Activated CD8-positive, alpha-beta memory T cell treated with anti-CD3 and anti-CD28 coated beads, Interleukin-2, amount 50 U/mL, for 48 hours (primary cell): Measurements from ENCODE around the gene THTPA.
A peak's percentile ranks its signal among the peaks of the same experiment; 100 is the strongest.
"Not testable (repeated sequence)": the region's sequence is repeated elsewhere in the genome, so short reads cannot be mapped to it uniquely, and the experiment has no call there.

Experiments
- DNase-seq: peaks from one replicate; pipeline ENCODE4 v3.0.0-alpha.2; 2020

Gene THTPA

DNA sequence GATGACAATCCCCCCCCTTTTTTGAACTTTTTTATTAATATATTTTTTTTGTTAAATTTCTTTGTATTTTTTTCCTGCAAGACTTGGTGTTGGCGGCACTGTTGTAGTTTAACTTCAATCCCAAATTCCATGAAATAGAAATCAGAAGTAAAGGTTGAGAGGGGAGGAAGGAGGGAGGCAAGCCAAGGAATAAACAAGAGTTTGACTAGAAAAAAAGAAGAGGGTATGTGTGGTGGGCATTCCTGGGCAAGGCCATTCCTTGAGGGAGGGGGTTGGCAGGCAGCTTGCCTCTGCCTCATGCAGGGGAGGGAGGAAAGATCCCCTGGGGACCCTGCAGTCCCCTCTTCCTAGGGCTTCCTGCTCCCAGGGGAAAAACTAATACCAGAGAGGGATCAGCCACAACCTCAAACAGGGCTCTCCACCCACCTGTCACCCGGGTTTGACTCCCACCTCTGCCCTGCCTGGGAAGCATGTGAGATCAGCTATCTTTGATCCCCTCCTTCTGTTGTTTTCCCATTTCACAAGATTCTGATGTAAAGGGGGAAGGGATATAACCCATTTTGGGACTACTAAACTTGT is 12.0 kb downstream of the THTPA start:
- no peak for DNase-seq

DNA sequence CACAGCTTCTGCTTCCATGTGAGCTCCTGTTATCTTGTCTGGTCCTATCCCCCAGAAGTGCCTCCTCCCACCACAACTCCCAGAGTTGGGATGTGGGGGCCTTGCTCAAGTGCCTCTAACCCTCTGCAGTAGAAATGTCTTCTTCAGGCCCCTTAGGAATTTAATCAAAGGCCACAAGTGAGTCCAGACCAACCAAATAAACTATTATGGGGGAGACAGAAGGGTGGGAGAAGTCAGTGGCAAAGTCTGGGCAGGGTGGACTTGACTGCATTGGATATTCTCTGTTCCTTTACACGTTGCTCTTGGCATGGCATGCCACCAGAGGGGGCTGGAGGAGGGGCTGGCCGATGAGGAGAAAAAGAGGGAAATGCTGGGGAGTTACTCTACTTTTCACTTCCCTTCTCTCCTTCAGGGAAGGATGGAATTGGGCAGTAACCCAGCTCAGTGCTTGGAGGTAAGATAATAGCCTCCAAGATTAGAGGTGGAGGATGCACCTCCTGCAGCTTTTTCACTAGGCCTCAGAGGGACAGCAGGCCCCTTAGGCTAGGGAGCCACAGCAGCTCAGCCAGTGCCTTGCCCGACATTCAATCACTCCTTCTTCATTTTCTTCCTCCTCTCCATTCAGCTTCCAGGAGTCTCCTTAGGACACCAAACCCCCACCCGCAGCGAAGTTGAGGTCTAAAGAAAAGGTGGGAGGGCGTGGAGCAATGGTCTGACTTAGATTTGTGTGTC is 12.7 kb downstream of the THTPA start:
- peak; percentile 51 for DNase-seq

DNA sequence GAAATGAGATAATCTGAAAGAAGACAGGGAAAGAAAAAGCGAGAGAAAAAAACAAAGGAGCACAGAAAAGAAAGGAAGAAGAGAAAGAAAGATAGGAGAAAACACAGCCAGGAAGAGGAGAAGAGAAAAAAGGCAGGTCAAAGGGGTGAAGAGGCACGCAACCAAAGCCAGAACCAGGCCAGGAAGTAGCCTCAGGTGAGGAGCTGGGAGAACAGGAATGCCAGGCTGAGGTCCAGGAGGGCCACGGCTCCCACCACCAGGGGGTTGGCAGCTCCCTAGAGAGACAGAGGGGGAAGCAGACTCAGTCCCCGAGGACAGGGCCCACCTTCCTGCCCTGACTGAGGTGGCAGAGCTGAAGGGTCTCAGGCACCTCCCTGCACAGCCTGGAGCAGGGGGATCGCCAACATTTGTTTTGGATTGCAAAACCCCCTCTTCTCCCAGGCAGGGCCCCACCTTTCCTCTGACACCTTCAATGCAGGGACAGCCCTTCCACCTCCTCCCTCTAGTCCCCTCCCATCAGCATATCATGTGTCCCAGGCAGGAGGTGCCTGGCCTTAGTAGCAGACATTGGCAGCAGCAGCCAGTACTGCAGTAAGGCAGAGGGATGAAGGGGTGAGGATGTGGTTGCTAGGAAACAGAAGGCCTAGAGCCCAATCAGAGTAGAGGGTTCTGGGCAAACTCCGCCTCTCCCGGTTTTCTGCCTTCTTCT is 13.5 kb downstream of the THTPA start:
- DNase-seq: peak; percentile 50

DNA sequence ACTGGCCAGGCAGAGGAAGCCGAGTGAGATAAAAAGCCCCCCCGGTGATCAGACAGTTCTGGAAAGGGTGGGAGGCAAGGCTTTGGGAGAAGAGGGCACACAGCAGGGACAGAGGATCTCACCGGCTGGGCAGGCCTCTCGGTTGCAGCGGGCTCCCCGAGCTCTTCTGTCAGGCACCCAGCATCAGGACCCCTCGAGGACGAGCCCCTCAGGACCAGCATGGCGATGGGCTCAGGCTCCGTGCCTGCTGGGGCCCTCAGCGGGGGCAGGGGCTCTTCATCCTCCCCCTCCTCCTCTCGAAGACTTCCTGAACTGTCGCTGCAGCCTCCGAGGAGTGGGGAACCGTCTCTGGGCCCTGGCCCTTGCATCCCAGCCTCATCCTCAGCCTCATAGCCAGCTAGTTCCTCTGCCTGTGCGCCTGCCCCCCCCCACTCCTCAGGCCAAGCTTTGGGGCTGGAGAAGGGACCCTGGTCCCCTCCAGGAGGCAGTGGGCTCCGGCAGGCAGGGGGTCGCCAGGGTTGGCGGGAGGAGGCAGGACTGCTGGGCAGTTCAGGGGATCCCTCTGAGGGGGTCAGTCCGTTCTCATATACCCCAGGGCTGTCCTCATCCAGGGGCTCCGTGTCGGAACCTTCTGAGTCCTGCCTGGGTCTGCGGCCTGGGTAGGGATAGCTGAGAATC is 14.9 kb downstream of the THTPA start:
- DNase-seq: peak; percentile 41

DNA sequence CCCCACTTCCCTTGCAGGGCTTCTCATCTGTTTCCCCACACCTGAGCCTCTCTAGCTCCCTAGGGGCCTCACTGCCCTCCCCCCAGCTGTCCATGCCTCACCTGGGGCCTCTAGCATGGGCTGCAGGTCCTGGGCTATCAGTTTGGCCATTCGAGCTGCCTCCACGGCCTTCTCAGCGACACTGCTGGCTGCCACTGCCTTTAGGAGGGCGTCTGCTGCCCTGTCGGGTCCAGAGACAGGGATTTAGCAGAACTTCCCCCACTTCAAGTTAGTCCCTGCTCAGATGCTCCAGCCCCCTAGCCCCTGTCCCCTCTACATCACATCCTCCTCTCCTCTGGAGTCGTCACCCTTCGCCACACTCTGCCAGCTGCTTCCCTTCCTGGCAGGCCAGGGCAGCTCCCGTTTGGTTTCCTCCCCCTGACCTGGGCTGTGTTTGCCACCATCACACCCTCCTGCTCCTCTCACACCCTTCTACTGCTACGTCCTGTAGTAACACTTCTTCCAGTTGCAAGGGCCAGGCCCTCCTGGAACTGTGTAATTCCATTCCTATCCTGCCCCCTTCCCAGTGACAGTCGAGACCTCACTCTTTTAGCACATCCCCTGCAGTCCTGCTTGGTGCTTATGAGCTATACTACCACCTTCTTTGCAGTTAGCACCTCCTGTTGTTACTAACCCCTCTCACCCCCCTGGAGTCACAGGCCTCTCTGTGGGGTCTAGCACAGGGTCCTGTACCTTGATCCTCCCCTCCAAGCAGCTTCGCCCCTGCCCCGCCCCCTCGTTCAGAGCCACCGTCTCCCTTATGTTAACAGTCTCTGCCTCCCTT is 15.8 kb downstream of the THTPA start:
- no peak for DNase-seq

DNA sequence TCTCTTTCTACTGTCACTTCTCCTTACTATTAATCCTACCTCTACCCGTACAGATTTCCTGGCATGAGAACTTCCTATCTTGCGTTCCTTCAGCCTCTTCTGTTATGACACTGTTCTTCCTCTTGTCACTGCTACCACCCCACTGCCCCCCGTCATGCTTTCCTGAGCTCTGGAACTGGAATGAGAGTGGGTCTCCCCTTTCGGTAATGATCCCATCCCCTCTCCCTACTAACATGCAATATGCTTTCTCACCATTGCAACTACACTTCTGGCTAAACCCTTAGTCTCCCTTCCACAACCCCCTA is 16.4 kb downstream of the THTPA start:
- DNase-seq: no peak

DNA sequence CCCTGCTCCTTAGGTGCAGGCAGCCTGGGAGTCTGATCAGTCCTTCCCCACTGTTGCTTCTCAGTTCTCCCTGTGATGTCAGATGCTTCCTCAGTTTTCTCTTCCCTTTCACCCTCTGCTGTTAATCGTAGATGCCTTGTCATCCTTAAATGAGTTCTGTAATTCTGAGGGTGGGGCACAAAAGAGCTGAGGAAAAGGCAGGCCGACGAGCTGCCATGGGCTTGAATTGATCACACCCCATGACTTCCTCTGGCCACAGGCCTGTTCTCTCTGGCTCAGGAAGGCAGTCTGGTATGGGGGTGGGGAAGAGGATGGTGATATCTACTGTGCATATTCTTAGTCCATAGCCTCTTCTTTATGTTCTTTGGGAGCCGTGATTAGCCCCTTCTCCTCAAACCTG is 16.8 kb downstream of the THTPA start:
- no peak for DNase-seq

DNA sequence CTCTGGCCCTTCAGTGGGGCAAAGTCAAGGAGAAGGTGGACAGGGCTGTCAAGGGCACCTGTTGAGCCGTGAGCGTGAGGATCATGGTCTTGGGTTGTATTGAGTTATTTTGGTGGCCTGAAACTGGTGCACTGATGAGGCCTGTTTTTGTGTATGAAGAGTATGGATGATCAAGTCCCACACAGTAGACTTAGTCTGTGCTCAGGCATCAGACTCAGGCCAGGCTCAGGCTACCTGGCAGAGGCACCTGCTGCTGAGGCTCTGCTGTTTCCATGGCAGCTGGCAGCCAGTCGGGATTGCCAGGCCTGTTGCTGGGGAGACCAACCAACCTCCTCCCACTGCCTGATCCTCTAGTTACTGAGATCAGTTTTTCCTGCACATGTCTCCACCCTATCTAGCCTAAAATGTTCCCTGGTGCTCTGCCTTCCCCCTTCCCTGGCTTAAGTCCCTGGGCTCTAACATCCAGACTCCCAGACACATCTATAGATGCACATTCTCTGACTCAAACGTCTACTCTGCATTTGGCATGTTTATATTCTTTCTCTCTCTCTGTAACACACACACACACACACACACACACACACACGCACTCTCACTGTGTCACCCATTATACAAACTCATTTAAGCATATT is 17.4 kb downstream of the THTPA start:
- no peak for DNase-seq

DNA sequence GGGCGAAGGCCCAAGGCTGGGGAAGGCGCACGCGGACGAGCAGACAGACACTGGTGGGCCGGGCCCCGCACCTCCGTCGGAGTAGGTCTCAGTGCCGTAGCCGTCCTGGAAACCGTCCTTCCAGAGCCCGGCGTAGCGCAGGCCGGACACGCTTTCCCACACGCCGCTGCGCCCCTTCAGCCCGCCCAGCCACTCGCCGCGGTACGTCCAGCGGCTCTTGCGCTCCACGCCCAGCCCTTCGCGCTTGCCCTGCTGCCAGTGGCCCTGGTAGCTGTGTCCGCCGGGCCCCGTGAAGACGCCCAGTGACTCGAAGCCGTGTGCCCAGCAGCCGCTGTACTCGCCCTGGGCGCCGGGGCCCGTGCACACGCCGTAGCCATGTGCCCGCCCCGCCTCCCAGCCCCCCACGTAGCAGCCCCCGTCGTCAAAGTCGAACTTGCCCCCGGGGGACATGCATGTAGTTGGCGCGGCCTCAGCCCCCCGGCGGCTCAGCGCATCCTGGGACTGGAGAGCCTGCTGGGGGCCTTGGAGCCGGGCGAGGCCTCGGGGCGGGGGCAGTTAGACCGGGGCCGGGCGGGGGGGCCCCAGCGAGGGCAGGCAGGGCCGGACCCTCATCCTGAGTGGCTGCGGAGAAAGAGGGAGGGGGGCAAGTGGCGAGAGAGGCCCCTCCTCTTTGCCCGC is 21.1 kb downstream of the THTPA start:
- no peak for DNase-seq

DNA sequence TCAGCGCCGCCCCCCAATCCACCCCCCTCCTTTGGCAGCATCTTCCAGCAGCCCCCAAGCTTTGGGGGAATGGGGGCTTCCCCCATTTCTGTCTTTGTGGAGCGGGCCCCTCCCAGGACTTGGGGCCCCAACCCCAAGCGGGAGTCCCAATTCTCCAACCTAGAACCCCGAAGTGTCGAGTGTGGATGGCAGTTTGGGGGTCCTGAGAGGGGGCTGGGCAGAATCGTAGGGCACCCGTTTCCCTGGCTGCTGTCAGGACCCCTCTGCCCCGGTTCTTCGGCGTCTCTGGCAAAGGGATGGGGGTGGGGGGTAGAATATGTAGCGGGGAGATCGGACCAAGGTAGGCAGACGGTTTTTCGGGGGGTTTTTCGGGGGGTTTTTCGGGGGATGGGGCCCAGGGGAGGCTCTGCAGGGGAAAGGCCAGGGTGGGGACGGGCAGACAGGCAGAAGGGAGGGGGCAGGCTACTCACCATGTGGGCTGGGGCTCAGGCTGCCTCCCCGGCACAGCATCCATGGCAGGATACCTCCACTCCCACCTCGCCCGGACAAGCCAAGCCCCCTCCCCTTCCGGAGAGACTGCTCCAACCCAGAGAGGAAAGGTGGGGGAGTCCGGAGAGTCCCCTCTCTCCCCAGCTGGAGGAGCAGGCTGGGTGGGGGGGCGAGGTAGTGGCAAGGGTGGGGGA is 21.8 kb downstream of the THTPA start:
- DNase-seq: peak; percentile 48

DNA sequence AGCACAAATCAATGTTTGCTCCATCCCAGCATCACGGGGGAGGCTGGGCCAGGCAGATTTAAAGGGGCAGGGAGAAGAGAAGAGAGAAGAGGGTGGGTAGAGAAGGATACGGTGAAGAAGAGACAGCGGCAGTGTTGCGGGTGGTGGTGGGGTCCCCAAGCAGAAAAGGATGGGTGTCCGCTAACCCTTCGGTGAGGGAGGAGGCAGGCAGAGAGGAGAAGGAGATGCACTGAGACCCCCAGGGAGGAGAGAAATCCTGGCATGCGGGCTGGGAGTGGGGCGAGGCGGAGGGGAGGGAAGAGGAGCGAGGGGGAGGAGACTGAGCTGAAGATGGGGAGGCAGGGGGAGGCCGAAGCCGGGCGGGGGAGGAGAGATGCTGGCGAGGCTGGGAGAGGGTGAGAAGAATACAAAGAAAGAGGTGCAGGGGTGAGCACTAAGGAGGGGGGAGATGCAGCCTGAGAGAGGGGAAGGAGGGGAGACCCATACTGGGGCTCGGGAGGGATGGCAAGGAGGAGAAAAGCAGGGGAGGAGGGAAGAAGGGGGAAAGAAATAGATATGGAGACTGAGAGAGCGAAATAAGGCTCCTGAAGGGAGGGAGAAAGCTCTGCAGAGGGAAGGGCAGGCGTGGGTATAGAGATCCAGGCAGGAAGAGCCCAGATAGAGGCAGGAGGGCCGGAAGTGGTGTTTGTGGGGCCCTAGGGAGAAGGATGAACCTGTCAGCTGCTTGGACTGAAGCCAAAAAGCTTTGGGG is 22.7 kb downstream of the THTPA start, which contains the start of gene JPH4:
TSS of gene JPH4 (minus strand) at position 231 of the 751 bp plus-strand sequence. CDS start 1,337 bp downstream, outside the sequence.
- no peak for DNase-seq

DNA sequence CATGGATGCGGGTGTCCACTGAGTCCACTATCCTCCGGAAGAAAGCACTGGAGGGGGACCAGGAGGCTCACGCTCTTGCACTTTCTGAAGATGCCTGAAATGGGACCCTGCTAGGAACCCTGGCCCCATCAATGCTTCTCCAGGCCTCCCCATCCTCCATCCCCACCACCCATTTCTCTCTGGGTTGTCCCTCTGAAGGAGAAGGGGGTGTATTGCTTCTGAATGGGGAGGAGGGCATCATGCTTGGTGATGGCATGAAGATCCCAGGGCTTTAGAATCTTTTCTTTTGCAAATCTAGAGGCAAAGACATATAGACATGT is 23.2 kb downstream of the THTPA start:
- no peak for DNase-seq

DNA sequence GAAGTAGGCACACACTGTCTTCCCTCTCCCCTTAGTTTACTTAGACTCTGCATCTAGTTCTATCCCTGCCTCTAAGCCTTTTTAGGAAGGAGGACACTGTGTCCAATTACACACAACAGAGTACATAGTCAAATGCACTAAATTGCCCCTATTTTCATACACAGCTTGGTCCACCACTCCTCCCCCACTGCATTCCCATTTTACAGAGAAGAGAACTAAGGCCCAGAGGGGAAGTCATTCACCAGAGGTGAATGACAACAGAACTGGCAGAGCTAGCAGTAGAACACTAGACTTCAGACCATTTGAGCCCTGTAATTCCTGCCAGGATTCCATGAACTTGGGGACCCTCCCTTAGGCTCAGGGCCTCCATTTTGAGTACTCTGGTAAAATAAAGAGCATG is 23.7 kb downstream of the THTPA start:
- no peak for DNase-seq

DNA sequence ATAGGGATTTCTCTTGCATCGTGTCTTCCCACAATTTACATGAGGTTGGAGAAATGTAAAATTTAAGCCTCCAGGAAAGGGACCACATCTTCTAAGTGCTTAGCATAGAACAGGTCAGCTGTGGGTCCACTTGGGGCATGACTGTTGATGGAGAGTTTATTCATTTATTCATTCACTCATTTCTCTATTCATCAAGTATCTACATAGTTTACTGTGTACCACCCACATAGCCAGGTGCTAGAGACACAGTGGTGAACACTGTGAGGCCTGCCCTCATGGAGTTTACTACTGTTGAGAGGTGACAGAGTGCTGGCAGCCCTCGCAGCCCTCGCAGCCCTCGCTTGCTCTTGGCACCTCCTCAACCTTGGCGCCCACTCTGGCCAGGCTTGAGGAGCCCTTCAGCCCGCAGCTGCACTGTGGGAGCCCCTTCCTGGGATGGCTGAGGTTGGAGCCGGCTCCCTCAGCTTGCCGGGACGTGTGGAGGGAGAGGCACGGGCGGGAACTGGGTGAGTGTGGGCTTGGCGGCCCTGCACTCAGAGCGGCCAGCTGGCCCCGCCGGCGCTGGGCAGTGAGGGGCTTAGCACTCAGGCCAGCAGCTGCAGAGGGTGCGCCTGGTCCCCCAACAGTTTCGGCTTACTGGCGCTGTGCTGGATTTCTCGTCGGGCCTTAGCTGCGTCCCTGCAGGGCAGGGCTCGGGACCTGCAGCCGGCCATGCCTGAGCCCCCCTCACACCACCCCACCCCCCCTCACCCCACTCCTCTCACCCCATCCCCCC is 24.3 kb downstream of the THTPA start:
- peak; percentile 45 for DNase-seq

DNA sequence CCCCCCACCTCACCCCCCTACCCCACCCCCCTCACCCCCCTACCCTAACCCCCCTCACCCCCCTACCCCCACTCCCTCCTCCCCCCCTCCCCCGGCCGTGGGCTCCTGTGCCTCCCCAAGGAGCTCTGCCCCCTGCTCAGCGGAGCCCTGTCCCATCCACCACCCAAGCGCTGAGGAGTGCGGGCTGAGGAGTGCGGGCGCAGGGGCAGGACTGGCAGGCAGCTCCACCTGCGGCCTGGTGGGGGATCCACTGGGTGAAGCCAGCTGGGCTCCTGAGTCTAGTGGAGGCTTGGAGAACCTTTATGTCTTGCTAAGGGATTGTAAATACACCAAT is 24.8 kb downstream of the THTPA start:
- peak; percentile 48 for DNase-seq

DNA sequence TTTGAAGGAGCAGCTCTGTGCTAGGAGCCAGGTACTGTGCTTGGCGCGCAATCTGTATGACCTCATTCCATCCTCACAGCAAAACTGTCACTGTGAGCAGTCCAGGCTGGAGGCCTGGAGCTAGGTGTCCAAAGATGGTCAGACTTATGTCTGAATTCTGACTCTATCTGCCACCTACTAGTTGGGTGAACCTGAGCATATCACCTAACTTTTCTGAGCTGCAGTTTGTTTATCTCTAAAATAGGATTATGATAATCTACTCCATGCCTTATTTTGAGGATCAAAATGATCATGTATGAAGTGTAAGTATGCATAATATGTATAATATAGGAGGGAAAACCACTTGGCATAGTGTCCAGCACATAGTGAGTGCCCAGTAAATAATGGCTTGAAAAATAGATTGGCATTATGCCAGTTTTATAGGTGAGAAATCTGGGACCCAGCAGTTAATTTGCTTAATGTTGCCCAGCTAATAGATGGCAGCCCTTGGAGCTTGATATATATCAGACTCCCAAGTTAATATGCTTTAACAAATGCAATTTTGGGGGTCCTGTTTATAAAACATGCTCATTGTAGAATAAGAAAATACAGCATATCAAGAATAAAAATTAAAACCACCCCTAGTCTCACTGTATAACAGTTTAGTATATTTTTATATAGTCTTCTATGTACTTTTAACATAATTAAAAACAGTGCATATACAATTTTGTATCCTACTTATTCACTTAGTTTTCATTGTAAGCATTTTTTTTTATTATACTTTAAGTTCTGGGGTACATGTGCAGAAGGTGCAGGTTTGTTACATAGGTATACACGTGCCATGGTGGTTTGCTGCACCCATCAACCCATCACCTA is 27.1 kb downstream of the THTPA start:
- DNase-seq: no peak

DNA sequence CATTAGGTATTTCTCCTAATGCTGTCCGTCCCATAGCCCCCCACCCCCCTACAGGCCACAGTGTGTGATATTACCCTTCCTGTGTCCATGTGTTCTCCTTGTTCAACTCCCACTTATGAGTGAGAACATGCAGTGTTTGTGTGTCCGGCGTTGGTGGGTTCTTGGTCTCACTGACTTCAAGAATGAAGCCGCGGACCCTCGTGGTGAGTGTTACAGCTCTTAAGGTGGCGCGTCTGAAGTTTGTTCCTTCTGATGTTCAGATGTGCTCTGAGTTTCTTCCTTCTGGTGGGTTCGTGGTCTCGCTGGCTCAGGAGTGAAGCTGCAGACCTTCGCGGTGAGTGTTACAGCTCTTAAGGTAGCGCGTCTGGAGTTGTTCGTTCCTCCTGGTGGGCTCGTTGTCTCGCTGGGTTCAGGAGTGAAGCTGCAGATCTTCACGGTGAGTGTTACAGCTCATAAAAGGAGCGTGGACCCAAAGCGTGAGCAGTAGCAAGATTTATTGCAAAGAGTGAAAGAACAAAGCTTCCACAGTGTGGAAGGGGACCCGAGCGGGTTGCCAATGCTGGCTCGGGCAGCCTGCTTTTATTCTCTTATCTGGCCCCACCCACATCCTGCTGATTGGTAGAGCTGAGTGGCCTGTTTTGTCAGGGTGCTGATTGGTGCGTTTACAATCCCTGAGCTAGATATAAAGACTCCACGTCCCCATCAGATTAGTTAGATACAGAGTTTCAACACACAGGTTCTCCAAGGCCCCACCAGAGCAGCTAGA is 27.9 kb downstream of the THTPA start:
- not testable (repeated sequence) for DNase-seq
